Brain pericyte (primary cell): ENCODE results near the gene CHST2.
"Not testable (repeated sequence)": the region's sequence is repeated elsewhere in the genome, so short reads cannot be mapped to it uniquely, and the experiment has no call there.

ENCODE experiments used
- DNase-seq: peaks from one replicate; pipeline ENCODE4 v3.0.0-alpha.2; 2012; ENCODE audit warnings: low read depth, low spot score

Gene CHST2

DNA sequence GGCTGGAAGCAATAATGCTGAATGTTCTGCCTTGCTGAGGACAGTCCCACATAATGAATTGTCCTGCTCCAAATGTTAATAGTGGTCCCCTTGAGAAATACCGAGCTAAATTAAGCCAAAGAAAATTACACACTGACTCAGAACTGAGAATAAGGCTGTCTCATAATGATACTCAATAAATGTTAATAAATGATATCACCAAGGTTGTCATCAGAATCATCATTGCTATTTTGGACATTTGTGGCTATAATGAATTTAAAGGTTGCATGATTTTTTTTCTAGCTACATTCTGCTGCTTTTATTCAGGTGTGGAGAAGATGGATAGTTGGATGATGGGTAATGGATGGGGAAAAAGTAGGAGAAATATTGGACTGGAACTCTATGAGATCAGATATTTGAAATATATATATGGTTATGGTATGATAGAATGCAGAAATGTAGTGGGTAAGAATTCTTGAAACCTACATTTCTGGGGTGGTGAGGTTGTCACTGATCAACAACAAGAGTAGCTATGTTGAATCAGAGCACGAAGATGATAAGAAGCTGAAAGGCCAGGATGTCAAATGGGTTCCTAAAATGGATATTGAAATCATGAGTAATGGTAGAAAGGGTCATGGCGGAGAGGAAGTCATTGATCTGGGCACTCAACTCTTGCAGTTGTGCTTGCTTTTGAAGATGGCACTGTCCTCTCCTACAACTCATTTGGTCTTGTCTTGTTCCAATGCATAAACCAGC, 12.8 kb downstream of the CHST2 start:
- DNase-seq, result no peak

DNA sequence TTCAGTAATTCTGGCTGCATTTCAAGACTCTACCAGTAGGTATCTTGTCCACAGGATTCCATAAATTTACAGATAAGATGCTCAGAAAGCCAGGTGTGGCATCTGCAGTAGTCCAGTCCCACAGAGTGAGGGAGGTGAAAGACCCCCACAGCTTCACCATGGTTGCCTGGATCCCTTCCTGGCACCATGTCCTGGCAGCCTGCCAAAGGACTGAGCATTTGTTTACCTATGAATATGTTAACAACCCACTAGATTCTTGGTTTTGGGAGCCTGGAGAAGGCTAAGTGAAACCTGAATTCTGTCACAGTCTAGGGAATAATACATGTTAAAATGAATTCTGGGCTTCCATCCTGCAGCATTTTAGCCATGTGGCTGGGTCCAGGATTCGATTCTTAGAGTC, 14.9 kb downstream of the CHST2 start:
- DNase-seq, result no peak

DNA sequence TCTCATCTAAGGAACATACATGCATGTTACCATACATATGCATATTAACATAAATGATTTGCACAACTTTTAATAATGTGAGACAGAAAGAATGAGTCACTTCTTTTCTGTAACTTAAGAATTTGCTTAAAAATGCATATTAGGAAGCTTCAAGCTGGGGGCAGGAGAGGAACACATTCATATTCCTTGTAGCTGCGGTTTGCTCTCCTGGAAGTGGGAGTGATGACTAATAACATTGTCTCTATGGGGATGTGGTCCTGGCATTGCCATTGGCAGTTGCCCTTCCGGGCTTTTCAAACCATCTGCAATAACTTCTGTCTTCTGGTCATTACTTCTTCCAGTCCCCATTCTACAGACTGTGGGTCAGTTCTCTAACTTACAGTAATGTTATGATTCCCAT, 15.6 kb downstream of the CHST2 start:
- peak; percentile 58 for DNase-seq

DNA sequence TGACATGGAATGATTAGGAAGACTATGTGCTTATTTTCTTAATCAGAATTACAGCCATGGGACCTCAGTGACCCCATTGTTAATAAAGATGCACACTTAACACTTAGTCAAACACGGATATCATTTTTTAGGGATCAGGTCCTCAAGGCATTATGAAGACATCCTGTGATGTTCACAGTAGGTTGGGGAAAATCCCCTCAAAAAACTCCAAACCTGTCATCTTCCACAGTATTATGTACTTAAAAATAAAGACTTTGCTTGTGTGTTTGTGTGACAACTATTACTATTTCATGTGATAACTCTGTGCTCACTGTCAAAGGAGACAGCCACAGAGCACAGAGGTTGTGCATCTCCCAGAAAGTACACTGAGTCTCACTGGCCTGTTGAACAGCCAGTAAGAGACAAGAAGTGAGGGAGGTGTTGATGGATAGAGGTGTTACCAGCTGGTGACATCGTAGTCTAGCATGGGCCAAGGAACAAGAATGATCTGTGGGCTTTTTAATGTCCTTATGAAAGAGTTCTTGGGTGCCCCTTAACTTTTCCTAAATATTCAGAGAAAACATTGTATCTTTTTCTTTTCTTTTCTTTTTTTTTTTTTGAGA, 18.0 kb downstream of the CHST2 start:
- no peak for DNase-seq

DNA sequence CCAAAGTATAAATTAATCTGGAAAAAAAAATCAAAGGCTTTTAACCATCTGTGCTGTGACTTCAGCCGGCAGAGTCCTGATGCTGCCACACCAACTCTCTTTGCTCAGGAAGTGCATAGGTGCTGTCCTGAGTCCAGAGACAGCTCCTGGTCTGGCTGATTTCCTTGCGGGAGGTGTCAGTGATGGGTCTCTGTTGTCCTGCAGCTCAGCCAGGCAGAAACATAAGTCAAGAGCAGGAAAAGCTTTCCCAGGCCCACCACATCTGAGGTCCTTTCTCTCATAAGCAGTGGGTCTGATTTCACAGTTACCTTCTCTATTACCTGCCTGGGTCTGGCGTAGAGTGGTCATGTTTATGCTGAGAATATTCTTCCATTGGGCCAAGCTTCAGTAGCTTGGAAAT, 19.4 kb downstream of the CHST2 start:
- DNase-seq, result no peak

DNA sequence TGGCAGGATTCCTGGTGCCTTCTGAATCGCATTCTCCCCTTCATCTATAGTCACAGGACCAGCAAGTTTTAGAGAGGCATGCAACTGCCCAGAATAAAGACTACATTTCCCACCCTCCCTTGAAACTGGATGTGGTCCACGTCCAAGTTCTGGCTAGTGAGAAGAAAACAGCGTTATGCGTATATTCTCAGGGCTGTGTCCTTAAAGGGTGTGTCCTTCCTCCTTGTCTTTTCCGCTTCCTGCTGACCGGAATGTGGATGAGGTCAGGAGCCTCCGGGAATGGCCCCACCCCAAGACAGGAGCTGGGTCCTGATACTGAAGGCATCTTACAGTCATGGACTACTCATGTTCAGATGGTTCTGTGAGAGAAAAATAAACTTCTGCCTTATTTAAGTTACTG, 20.2 kb downstream of the CHST2 start:
- no peak for DNase-seq

DNA sequence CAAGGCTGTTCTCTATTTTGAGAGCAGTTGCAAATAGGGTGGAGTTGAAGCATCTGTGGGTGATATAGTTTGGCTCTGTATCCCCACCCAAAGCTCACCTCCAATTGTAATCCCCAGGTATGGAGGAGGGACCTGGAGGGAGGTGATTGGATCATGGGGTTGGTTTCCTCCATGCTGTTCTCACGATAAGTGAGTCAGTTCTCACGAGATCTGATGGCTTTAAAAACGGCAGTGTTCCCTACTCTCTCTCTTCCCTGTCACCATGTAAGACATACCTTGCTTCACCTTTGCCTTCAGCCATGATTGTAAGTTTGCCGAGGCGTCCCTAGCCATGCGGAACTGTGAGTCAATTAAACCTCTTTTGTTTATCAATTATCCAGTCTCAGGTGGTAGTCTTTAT, 21.0 kb downstream of the CHST2 start:
- DNase-seq, result no peak

DNA sequence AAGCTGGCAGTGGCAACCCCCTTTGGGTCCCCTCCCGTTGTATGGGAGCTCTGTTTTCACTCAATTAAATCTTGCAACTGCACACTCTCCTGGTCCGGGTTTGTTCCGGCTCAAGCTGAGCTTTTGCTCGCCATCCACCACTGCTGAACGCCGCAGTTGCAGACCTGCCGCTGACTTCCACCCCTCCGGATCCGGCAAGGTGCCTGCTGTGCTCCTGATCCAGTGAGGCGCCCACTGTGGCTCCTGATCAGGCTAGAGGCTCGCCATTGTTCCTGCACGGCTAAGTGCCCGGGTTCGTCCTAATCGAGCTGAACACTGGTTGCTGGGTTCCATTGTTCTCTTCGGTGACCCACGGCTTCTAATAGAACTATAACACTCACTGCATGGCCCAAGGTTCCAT, 22.8 kb downstream of the CHST2 start:
- DNase-seq, result no peak

DNA sequence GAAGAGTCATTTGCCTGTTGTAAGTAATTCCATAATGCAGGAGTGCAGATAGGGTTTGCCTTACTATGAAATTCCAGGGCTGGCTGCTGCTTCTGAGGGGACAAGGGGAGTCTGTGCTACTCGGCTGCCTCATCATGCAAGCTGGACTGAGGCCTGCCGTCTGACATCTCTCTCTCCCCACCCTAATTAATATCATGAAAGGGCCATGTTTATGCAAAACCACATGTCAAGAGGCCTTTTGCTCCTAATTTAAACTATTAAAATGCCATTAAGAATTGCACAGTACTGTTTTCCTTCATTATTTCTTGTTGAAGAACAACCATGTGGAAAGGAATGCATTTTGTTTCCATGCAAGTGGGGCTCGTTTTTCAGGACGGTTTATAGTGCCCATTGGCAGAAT, 26.3 kb downstream of the CHST2 start:
- no peak for DNase-seq

DNA sequence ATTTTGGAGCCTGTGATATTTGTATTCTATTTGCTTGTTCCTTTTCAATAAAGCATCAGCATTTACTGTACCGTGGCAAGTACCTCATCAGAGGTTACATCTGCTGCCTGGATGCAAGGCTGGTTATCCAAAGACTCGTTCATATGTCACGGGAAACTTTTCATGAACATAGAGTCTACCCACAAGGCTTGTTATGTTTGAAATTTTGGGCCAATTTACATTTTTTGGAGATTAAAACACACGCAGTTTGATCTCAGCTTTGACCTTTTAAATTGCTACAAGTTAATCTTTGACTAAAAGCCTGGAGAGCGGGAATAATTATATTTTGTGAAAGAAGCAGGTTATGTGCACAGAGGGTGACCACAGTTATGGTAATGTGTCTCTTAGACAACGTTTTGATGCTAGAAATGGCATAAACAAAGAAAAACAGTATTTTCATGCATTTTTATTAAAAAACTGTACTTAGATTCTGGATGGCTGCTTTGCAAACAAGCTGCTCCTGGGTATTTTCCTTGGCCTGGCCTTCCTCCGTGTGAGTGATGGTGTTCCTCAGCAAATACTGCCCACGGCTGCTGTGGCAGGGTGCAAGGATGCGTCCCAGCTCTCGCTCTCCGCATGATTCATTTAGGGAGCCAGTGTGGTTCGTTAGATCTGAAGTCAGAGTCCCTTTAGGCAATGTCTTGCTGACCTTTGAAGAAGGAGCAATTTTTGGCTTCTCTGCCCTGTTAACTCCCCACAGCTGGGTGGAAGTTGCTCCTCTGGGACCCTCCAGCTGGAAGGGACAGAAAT, 27.1 kb downstream of the CHST2 start:
- no peak for DNase-seq

DNA sequence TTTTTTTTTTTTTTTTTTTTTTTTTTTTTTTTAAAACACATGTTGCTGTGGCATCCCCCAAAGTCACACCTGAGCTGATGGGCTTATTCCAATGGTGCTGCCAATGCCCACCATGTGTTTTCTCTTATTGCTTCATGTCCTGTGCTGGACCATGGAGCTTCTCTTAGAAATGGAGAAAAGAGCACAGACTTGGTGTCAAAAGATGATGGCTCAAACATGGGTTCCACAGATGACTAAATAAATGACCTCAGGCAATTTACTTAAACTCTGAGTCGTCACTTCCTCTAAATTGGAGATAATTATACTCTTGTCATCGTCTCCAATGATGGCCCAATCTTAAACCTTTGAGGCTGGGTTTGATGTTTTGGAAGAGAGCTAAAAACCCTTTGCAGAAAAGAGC, 28.1 kb downstream of the CHST2 start:
- DNase-seq, result no peak

DNA sequence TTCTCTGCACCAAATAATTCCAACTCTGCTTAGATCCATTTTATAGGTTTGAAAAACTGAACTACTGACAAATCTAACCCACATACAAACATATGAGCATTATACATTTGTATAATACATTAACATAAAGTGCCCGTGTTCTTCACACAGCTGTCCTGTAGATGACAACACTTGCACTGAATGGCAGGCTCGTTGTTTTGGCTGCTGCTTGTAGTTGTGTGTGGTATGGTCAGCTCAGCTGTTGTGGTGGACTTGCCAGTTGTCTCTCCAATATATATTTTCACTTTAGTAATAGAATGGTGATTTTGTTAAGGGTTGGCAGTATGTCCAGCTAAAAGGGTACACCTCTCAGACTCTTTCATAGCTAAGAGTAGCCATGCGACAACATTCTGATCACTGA, 30.5 kb downstream of the CHST2 start:
- no peak for DNase-seq

DNA sequence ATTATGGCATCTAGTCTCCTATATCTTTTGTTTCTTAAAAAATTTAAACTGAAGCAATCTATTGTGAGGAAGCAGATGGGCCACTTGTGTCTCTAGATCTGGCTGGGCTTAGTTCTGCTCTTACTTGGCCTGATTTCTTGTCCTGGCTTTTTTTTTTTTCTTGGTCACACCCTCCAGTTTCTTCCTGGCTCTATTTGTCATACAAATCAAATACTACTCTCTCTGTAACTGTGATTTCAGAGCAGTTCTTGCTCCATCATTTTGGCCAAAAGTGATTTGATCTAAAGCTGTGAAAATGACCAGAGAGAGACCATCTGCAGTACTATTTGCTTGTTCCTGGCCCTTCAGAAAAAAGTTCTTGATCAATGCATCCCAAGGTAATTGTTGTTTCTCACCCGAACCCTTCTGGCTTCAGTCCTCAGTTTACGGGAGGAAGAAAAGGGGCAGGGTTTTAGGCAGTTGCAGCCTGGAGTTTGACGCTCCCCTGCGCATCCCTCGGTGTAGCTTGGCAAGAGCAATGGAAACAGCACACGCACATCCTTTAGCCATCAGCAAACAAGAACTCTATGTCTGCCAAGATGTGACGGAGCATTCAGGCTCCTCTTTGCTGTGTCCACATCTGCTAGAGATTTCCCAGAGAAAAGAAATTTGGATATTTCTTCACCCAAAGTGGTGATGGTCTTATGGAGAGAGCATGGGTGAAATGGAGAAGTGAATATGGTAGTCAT, 31.6 kb downstream of the CHST2 start:
- no peak for DNase-seq

DNA sequence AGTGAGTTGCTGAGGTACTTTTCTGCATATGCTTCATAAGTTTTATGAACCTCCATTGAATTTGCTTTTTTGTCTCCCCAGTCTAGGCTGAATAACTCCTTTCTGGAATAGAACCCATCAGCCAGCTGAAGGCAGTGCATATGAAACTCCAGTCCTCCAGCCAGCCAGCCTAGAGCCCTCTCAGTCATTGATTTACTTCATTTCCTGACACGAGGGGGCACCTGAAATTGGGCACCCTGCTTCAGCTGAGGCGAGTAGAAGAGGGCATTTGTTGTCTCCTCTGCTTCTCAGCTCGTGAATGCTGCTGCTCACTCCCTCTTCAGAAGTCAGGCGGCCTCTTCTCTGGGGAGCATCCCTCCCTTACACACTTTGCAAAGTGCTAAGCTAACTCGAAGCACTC, 32.5 kb downstream of the CHST2 start:
- no peak for DNase-seq

DNA sequence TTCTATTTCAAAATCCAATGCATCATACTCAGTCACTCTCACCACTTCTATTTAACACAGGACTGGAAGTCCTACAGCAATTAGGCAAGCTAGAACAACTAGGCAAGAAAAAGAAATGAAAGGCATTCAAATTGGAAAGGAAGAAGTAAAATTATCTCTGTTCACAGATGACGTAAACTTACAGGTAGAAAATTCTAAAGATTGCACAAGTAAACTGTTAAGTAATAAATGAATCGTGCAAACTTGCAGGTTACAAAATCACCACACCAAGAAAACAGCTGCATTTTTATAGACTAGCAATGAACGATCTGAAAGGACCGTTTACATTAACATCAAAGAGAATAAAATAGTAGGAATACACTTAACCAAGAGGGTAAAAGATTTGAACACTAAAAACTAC, 36.2 kb downstream of the CHST2 start:
- DNase-seq, result no peak

DNA sequence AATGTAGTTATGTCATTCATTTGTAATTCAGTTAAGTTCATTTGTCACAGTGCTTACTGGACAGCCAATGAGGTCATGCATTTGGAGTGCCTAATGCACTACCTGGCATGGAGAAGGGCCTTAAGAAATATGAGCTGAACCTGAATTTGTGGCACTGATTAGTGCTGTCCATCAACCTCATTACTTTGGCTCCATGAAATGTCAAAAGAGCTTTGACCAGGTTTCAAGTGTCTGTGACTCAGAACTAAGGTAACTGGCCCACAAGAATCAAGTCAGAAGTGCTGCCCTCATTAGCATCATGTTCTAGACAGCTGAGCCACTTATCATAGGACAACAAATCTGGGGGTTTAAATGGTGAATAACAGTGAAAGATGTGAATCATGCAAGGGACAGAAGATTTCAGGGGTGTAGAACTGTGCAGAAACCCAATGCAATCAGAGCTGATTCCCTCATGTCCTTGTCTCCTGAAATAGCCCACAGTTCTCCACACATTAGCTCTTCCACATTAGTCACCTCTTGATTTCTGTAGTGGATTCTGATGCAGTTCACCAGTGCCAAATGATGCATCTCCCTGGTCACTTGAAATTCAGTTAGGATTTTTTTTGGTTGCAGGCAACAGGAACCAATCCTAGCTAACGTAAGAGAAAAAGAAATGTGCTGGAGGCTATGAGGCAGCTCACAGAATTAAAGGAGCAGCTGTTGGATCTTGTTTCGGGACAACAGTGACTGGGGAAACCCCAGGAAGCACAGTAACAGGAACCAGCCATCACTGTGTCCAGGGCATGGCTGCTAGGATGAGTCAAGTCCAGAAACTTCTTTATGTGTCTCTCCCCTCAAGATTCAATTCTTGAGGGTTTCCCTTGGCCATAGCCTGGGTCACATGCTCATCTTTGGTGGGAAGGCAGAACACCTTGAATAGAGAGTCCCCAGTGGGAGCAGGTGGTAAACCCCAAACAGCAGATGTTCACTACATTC, 38.7 kb downstream of the CHST2 start:
- no peak for DNase-seq

DNA sequence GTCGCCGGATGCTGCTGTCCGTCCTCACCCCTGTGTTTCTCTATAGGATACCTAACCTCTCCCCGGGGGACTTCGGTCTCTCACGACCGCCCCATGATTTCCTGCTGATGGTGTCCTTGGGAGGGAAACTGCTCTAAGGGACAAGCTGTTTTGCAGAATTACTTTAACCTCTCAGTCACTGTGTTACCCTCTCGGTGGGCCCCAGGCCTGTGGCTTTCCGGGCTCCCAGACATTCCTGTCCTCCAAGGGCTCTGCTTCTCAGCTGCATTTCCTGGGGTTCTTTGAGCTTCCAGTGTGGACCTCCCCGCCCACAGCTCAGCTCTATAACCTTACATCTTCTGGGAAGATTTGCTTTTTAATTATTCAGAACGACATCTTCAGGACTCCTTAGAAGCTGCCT, 40.9 kb downstream of the CHST2 start:
- DNase-seq, result no peak

DNA sequence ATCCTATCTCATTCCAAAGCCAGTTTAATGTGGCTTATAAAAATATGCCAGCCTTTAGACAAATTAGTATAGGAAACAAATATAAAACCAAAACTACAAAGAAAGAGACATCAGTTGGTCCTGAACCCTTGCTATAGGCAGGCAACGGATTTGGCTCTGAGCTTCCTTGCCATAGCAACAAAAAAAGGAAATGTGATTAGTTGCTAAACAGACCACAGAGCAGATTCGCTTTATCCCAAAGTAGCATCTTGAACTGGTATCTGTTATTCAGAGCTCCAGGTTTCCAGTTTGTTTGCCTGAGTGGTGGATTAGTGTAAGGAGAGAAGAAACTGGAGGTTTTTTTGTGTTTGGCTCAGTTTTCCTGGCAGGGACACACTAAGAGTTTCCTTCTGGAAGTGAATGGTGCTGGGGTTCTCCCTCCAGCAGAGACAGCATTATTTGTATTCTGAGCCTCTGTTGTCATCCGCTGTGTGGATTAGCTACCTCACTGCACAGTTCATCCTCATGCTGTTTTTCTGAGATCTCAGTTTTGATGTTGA, 44.1 kb downstream of the CHST2 start:
- DNase-seq, result no peak

DNA sequence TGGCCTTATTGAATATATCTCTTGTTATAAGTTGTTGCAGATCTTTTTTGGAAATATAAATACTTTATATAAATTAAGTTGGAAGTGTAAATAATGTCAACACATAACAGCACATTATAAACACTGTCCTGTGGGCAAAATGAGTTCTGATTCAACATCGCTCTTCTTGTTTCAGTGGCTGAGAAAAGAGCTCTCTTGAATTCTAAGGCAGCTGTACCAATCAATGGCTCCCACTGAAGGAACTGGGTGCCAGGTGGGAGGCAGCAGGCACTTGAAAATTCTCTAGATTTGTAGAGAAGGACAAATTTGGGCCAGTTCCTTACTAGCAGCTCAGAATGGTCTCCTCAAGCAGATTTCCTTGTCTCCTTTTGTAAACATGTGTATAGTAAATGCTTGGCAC, 45.6 kb downstream of the CHST2 start:
- DNase-seq, result no peak

DNA sequence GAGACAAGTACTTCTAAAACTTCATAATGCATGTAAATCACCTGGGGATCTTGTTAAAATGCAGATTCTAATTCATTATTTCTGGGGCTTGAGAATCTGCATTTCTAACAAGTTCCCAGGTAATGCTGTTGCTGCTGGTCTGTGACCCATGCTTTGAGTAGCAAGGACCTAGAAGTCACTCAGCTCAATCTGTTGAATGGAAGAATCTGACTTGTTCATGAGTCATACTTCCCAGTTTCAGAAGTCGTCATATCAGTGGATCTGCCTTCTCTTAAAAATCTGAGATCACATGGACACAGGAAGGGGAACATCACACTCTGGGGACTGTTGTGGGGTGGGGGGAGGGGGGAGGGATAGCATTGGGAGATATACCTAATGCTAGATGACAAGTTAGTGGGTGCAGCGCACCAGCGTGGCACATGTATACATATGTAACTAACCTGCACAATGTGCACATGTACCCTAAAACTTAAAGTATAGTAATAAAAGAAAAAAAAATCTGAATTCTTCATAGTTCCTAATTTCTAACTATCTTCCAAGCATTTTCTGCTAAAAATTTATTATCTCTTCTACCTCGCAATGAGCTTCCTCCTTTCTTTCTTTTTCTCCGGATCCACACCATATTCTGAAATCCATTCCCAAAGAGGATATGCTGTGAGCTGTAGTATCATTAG, 46.2 kb downstream of the CHST2 start:
- not testable (repeated sequence) for DNase-seq
